ENCODE measurements around the gene HCFC1.

The HCFC1 gene

DNA sequence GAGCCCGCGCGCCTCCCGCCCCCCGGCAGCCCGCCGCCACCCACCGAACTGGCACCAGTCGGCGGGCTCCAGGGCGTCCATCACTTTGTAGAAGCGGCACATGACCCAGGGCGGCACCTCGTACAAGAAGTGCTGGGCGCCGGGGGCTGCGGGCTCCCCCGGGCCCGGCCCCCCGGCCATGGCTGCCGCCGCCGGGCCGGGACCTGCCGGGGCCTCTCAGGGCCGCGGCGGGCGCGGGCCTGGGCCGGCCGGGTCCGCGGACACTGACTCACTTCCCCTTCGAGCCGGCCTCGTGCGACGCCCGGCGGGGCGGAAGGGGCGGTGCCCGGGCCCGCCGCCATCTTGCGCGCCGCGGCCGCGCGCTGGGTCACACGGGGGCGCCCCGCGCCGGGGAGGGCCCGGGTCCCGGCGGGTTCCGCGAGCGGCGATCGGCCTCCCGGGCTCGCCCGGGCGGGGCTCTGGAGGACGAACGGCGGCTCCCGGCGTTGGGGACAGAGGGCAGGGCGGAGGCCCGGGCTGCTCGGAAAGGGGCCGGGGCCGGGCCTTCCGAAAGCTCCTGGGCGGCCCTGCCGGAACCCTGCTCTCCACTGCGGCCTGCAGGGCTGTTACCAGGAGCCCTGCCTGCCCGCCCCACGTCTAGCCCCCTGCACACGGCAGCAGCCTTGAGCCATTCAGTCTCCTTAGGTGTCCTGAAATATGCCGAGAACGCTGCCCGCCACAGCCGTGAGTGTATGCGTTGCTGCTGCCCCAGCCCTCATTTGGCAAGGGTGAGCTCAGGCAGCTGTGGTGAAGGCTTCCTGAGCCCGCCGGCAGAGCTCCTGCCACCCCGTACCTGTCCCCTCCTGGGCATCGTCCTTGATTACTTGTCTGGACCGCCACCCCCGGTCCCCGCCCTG lies 48.3 kb upstream of the HCFC1 start, which contains the start of gene IRAK1:
Gene IRAK1, minus strand, starts transcription at position 270 of the 896 bp plus-strand sequence. Its CDS starts 90 bp downstream, at position 180.
- TF ChIP-seq, protein P1, sequence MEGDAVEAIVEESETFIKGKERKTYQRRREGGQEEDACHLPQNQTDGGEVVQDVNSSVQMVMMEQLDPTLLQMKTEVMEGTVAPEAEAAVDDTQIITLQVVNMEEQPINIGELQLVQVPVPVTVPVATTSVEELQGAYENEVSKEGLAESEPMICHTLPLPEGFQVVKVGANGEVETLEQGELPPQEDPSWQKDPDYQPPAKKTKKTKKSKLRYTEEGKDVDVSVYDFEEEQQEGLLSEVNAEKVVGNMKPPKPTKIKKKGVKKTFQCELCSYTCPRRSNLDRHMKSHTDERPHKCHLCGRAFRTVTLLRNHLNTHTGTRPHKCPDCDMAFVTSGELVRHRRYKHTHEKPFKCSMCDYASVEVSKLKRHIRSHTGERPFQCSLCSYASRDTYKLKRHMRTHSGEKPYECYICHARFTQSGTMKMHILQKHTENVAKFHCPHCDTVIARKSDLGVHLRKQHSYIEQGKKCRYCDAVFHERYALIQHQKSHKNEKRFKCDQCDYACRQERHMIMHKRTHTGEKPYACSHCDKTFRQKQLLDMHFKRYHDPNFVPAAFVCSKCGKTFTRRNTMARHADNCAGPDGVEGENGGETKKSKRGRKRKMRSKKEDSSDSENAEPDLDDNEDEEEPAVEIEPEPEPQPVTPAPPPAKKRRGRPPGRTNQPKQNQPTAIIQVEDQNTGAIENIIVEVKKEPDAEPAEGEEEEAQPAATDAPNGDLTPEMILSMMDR (IDR thresholded peaks at IDR 0.05; ENCODE audit: borderline replicate concordance, extremely low read depth, low read length, poor library complexity, severe bottlenecking) = peak; percentile 8
- TF ChIP-seq EZH2 (IDR thresholded peaks at IDR 0.05; ENCODE audit: borderline replicate concordance, low read depth, low read length, severe bottlenecking) = no peak
- ATAC-seq (ENCODE audit: insufficient read depth, low read depth) (peak; percentile 68), DNase-seq (peak; percentile 54)
- Histone ChIP-seq H3K9ac (ENCODE audit: low read depth, low read length) (peak within 1 kb of the TSS; percentile 94), H3K36me3 (ENCODE audit: insufficient read depth, low read length) (peaks cover 38% of the 10 kb centered on the region), H3K27ac (ENCODE audit: low read length) (peak within 1 kb of the TSS; percentile 91), H3K4me1 (ENCODE audit: insufficient read depth, low read length) (peaks cover 31% of the 10 kb centered on the region), H3K4me3 (ENCODE audit: low read depth in 1 of 2, low read length in 2 of 2) (peak within 1 kb of the TSS; percentile 71 to 86), H3K9me3 (ENCODE audit: insufficient read depth, low read length, severe bottlenecking) (no peaks in the 10 kb centered on the region), H3K4me2 (ENCODE audit: insufficient read depth, low read length) (peak within 1 kb of the TSS; percentile 92), H2AFZ (ENCODE audit: low read depth, low read length) (peak within 1 kb of the TSS; percentile 81), H4K20me1 (ENCODE audit: insufficient read depth, low read length) (no peaks in the 10 kb centered on the region), H3K79me2 (ENCODE audit: insufficient read depth, low read length) (peaks cover 47% of the 10 kb centered on the region), H3K27me3 (ENCODE audit: insufficient read depth, low read length, poor library complexity) (no peaks in the 10 kb centered on the region)

DNA sequence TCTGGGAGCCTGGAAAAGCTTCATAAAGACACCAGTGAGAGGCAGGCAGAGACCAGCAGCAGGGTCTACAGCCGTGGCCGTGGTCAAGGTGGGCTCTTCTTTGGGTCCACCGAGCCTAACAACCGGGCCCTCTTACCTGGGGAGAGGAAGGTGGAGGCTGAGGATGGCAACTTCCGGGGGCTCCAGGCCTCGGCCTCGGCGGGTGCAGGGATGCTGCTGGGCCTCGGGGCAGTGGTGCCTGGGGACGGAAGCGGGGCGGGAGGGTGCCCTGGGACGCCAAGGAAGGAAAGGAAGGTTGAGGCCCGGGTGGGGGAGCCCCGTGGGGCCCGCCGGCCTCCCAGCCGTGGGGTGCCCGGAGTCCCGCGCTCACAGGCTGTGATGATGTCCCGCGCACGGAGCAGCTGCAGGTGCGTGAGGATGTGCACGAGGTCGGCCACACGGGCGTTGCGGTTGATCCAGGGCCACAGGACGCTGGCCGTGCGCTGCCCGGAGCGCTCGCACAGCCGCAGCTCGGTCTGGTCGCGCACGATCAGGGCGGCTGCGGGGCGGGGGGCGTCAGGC lies 47.5 kb upstream of the HCFC1 start:
- Histone ChIP-seq H3K4me1 (ENCODE audit: insufficient read depth, low read length) (peaks cover 31% of the 10 kb centered on the region), H3K79me2 (ENCODE audit: insufficient read depth, low read length) (peaks cover 47% of the 10 kb centered on the region)
- peak; percentile 50 for ATAC-seq (ENCODE audit: insufficient read depth, low read depth)

DNA sequence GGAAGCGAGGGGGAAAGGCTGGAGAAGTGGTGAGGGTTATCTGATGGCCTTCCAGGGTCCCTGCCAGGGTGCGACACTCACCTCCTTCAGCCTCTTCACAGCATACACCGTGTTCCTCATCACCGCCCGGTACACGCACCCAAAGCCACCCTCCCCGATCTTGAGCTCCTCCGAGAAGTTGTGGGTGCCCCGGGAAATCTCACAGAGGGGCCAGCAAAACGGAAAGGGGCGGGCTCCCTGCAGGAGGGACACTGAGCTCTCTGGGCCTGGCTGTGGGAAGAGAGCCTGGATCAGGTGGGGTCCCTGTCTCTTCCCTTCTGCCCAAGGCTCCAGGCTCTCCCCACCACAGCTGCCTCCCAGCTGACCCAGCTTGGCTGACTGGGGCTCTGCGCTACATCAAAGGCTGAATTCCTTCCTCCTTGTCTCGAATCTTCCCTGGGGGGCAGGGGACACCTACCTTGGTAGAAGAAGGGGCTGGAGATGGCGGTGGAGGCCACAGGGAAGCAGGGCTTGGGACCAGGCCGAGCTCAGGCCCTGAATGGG lies 47.0 kb upstream of the HCFC1 start:
- peak overlapping the region; percentile 90 for H3K27ac ChIP-seq (ENCODE audit: low read length)
- H3K4me3 ChIP-seq (ENCODE audit: low read depth in 1 of 2, low read length in 2 of 2) = peak overlapping the region; percentile 71 to 86
- peak overlapping the region; percentile 92 for H3K4me2 ChIP-seq (ENCODE audit: insufficient read depth, low read length)
- peak overlapping the region; percentile 81 for H2AFZ ChIP-seq (ENCODE audit: low read depth, low read length)
- H4K20me1 ChIP-seq (ENCODE audit: insufficient read depth, low read length) = no peaks in the 10 kb centered on the region
- H3K9me3 ChIP-seq (ENCODE audit: insufficient read depth, low read length, severe bottlenecking) = no peaks in the 10 kb centered on the region
- no peaks in the 10 kb centered on the region for H3K27me3 ChIP-seq (ENCODE audit: insufficient read depth, low read length, poor library complexity)
- peak; percentile 23 for DNase-seq
- peaks cover 43% of the 10 kb centered on the region for H3K36me3 ChIP-seq (ENCODE audit: insufficient read depth, low read length)
- peaks cover 31% of the 10 kb centered on the region for H3K4me1 ChIP-seq (ENCODE audit: insufficient read depth, low read length)
- TF ChIP-seq EZH2 (IDR thresholded peaks at IDR 0.05; ENCODE audit: borderline replicate concordance, low read depth, low read length, severe bottlenecking) = no peak
- TF ChIP-seq, protein P1 (IDR thresholded peaks at IDR 0.05; ENCODE audit: borderline replicate concordance, extremely low read depth, low read length, poor library complexity, severe bottlenecking) = no peak
- ATAC-seq (ENCODE audit: insufficient read depth, low read depth) = peak; percentile 2; the same call in 1 of the 3 replicates
- H3K9ac ChIP-seq (ENCODE audit: low read depth, low read length) = peak overlapping the region; percentile 94
- H3K79me2 ChIP-seq (ENCODE audit: insufficient read depth, low read length) = peaks cover 47% of the 10 kb centered on the region

More for the DNA sequence above, 47.5 kb upstream of the HCFC1 start:
- Histone ChIP-seq H3K27me3 (ENCODE audit: insufficient read depth, low read length, poor library complexity) (no peaks in the 10 kb centered on the region), H3K27ac (ENCODE audit: low read length) (peak overlapping the region; percentile 90), H3K9ac (ENCODE audit: low read depth, low read length) (peak overlapping the region; percentile 94), H2AFZ (ENCODE audit: low read depth, low read length) (peak overlapping the region; percentile 81), H3K36me3 (ENCODE audit: insufficient read depth, low read length) (peaks cover 39% of the 10 kb centered on the region), H3K4me3 (ENCODE audit: low read depth in 1 of 2, low read length in 2 of 2) (peak overlapping the region; percentile 71 to 86), H3K9me3 (ENCODE audit: insufficient read depth, low read length, severe bottlenecking) (no peaks in the 10 kb centered on the region), H4K20me1 (ENCODE audit: insufficient read depth, low read length) (no peaks in the 10 kb centered on the region), H3K4me2 (ENCODE audit: insufficient read depth, low read length) (peak overlapping the region; percentile 92)
- no peak for TF ChIP-seq EZH2 (IDR thresholded peaks at IDR 0.05; ENCODE audit: borderline replicate concordance, low read depth, low read length, severe bottlenecking)
- TF ChIP-seq, protein P1 (IDR thresholded peaks at IDR 0.05; ENCODE audit: borderline replicate concordance, extremely low read depth, low read length, poor library complexity, severe bottlenecking) = no peak
- DNase-seq = peak; percentile 37
